Right renal pelvis (tissue), 4 donors: ENCODE results near the gene CAPG. TPM values are rescaled to one million over a fixed set of nuclear protein-coding genes. Genes with fewer than 3 reads are reported as not detected.
"Not testable (repeated sequence)": the region's sequence is repeated elsewhere in the genome, so short reads cannot be mapped to it uniquely, and the experiment has no call there.

Source experiments
- DNase-seq, 4 donors: peaks; one replicate each; pipeline ENCODE4 v3.0.0-alpha.2; 2013; ENCODE audit warnings: low read depth in 4 of 4, low spot score in 3 of 4, missing footprints in 1 of 4
- polyA plus RNA-seq, 4 donors: library from polyadenylated mRNA; unstranded; fragments of 120-200 nt; gene quantifications; one replicate each; pipeline ENCODE4 v1.2.1, GENCODE V29; 2013; ENCODE audit not compliant: insufficient read length in 4 of 4

CAPG gene
- 100 to 1,000 TPM; 103 to 130 (median 116) TPM for polyA plus RNA-seq

GRCh38 chr2:85409845-85410583 lies at the start of gene CAPG:
Gene CAPG, minus strand, starts transcription at chr2:85410366. Its CDS starts 8,221 bp downstream, at chr2:85402145.
- DNase-seq: no peak

GRCh38 chr2:85459771-85460170 lies 49.6 kb upstream of the CAPG start:
- DNase-seq: no peak

GRCh38 chr2:85458601-85459563 lies 48.7 kb upstream of the CAPG start:
- no peak for DNase-seq

- DNase-seq: no peak
Observed at GRCh38 chr2:85457877-85458316, 47.7 kb upstream of the CAPG start.

GRCh38 chr2:85457043-85457442 lies 46.9 kb upstream of the CAPG start:
- DNase-seq: no peak

- no peak for DNase-seq
Observed at GRCh38 chr2:85455552-85456090, 45.5 kb upstream of the CAPG start.

GRCh38 chr2:85453571-85453970 lies 43.4 kb upstream of the CAPG start:
- no peak for DNase-seq

- DNase-seq: no peak
Observed at GRCh38 chr2:85452237-85452636, 42.1 kb upstream of the CAPG start.

- DNase-seq: no peak
Observed at GRCh38 chr2:85449214-85449588, 39.0 kb upstream of the CAPG start.

GRCh38 chr2:85448461-85449213 lies 38.5 kb upstream of the CAPG start:
- no peak for DNase-seq

- DNase-seq: no peak
Observed at GRCh38 chr2:85447222-85447585, 37.0 kb upstream of the CAPG start.

- DNase-seq: no peak
Observed at GRCh38 chr2:85446296-85447221, 36.4 kb upstream of the CAPG start.

- DNase-seq: no peak
Observed at GRCh38 chr2:85445316-85446295, 35.4 kb upstream of the CAPG start.

GRCh38 chr2:85444629-85445172 lies 34.5 kb upstream of the CAPG start:
- no peak for DNase-seq

GRCh38 chr2:85441864-85442263 lies 31.7 kb upstream of the CAPG start:
- no peak for DNase-seq

GRCh38 chr2:85440729-85441128 lies 30.6 kb upstream of the CAPG start:
- DNase-seq: no peak

- DNase-seq: no peak
Observed at GRCh38 chr2:85439986-85440385, 29.8 kb upstream of the CAPG start.

GRCh38 chr2:85439569-85439968 lies 29.4 kb upstream of the CAPG start:
- DNase-seq: not testable (repeated sequence)
